ENCODE measurements around the gene THBD. TPM values are rescaled to one million over a fixed set of nuclear protein-coding genes. Genes with fewer than 3 reads are reported as not detected.

The THBD gene
- total RNA-seq, 1 experiment from 2014 or later = 0.26 TPM

DNA sequence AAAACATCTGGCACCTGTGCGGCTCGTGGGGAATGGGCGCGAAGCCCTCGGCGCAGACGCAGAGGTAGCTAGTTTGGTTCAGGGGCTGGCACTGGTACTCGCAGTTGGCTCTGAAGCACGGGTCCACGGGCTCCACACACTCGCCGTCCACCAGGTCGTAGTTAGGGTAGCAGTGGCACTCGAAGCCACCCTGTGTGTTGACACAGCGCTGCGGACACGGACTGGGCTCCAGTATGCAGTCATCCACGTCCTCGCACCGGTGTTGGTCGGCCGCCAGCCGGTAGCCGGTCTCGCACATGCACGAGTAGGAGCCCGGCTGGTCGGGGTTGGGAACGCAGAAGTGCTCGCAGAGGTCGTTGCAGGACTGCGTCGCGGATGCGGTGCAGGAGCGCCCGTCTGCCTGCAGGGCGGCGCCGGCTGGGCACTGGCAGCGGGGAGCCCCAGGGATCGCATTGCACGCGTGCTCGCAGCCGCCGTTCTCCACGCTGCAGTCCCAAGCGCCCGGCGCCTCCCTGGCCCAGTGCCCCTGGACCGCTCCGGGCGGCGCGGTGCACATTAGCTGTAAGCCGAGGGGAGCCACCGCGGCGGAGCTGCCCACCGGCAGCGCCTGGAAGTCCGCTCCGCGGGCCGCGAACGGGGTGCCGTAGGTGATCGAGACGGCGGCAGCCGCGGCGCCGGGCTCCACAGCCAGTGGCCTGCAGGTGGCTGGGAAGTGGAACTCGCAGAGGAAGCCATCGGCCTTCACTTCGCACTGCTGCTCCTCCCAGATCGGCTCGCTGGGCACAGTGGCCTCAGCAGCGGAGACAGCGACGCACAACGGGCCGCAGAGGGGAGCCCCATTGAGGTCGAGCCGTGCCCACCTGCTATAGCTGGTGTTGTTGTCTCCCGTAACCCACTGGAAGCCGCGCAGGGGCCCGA, 930 bp downstream of the THBD start:
- Histone ChIP-seq H3K36me3 (ENCODE audit: control insufficient read depth, insufficient read depth, low read length) (no peaks in the 10 kb centered on the region), H3K27me3 (ENCODE audit: control insufficient read depth, insufficient read depth, low read length) (peaks cover 22% of the 10 kb centered on the region), H3K27ac (ENCODE audit: low read length) (no peak overlapping the region), H3K4me1 (ENCODE audit: control insufficient read depth, insufficient read depth, low read length) (peaks cover 8% of the 10 kb centered on the region), H3K9me3 (ENCODE audit: control insufficient read depth, insufficient read depth, low read depth, low read length) (no peaks in the 10 kb centered on the region), H3K4me3 (ENCODE audit: low read depth in 2 of 2, low read length in 2 of 2) (peak overlapping the region; percentile 28 to 56)
- ChIA-PET POLR2A (no interaction called here), CTCF (no interaction called here)
- ATAC-seq (peak; percentile 82), DNase-seq (ENCODE audit: low read depth, low spot score) (no peak)
- in situ Hi-C loops (cut with HindIII; ENCODE audit: low pct_unique_long_range_greater_than_20kb, low sequenced_read_pairs) = no loop called here
- no TSS peak for BruUV-seq (replicated peaks)
- no peak for TF ChIP-seq TCF7L2 (IDR thresholded peaks at IDR 0.05; ENCODE audit: low read depth, low read length)
- TF ChIP-seq, protein P1, sequence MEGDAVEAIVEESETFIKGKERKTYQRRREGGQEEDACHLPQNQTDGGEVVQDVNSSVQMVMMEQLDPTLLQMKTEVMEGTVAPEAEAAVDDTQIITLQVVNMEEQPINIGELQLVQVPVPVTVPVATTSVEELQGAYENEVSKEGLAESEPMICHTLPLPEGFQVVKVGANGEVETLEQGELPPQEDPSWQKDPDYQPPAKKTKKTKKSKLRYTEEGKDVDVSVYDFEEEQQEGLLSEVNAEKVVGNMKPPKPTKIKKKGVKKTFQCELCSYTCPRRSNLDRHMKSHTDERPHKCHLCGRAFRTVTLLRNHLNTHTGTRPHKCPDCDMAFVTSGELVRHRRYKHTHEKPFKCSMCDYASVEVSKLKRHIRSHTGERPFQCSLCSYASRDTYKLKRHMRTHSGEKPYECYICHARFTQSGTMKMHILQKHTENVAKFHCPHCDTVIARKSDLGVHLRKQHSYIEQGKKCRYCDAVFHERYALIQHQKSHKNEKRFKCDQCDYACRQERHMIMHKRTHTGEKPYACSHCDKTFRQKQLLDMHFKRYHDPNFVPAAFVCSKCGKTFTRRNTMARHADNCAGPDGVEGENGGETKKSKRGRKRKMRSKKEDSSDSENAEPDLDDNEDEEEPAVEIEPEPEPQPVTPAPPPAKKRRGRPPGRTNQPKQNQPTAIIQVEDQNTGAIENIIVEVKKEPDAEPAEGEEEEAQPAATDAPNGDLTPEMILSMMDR (IDR thresholded peaks at IDR 0.05) = peak; percentile 79
- no peak for TF ChIP-seq SIN3A (IDR thresholded peaks at IDR 0.05; ENCODE audit: borderline replicate concordance, insufficient read depth, low read depth, low read length)
- intact Hi-C loops (cut with micrococcal nuclease; ENCODE audit: unreplicated experiment) = no loop called here

DNA sequence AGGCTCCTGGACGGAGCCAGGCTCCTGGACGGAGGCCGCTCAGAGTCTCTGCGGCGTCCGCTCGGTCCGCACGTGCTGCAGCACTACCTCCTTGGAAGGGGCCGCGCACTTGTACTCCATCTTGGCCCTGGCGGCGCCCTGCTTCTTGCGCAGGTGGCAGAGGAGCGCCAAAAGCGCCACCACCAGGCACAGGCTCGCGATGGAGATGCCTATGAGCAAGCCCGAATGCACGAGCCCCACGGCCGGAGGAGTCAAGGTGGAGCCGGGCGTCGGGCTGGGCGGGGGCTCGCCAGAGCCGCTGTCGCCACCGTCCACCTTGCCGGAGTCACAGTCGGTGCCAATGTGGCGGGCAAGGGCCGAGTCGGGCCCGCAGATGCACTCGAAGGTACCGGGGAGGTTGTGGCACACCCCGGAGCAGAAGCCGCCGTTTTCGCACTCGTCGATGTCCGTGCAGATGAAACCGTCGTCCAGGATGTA, 1.7 kb downstream of the THBD start:
- ChIA-PET POLR2A (no interaction called here), CTCF (no interaction called here)
- TF ChIP-seq POLR2AphosphoS5 (IDR thresholded peaks at IDR 0.05; ENCODE audit: low read depth, low read length) (no peak), TCF7L2 (IDR thresholded peaks at IDR 0.05; ENCODE audit: low read depth, low read length) (no peak), SIN3A (IDR thresholded peaks at IDR 0.05; ENCODE audit: borderline replicate concordance, insufficient read depth, low read depth, low read length) (no peak)
- TF ChIP-seq, protein P2, sequence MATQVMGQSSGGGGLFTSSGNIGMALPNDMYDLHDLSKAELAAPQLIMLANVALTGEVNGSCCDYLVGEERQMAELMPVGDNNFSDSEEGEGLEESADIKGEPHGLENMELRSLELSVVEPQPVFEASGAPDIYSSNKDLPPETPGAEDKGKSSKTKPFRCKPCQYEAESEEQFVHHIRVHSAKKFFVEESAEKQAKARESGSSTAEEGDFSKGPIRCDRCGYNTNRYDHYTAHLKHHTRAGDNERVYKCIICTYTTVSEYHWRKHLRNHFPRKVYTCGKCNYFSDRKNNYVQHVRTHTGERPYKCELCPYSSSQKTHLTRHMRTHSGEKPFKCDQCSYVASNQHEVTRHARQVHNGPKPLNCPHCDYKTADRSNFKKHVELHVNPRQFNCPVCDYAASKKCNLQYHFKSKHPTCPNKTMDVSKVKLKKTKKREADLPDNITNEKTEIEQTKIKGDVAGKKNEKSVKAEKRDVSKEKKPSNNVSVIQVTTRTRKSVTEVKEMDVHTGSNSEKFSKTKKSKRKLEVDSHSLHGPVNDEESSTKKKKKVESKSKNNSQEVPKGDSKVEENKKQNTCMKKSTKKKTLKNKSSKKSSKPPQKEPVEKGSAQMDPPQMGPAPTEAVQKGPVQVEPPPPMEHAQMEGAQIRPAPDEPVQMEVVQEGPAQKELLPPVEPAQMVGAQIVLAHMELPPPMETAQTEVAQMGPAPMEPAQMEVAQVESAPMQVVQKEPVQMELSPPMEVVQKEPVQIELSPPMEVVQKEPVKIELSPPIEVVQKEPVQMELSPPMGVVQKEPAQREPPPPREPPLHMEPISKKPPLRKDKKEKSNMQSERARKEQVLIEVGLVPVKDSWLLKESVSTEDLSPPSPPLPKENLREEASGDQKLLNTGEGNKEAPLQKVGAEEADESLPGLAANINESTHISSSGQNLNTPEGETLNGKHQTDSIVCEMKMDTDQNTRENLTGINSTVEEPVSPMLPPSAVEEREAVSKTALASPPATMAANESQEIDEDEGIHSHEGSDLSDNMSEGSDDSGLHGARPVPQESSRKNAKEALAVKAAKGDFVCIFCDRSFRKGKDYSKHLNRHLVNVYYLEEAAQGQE (IDR thresholded peaks at IDR 0.05; ENCODE audit: insufficient read depth in 1 of 2, low read depth in 2 of 2, low read length in 1 of 2) = no peak
- TF ChIP-seq, protein P1 (IDR thresholded peaks at IDR 0.05) = no peak
- Histone ChIP-seq H3K9me3 (ENCODE audit: control insufficient read depth, insufficient read depth, low read depth, low read length) (no peaks in the 10 kb centered on the region), H3K27me3 (ENCODE audit: control insufficient read depth, insufficient read depth, low read length) (peaks cover 22% of the 10 kb centered on the region), H3K4me1 (ENCODE audit: control insufficient read depth, insufficient read depth, low read length) (peaks cover 8% of the 10 kb centered on the region), H3K4me3 (ENCODE audit: low read depth in 2 of 2, low read length in 2 of 2) (peak overlapping the region in 1 of 2 experiments; percentile 56; a peak in 2 of 4 replicates), H3K27ac (ENCODE audit: low read length) (no peak overlapping the region), H3K36me3 (ENCODE audit: control insufficient read depth, insufficient read depth, low read length) (no peaks in the 10 kb centered on the region)
- ATAC-seq = peak; percentile 22; the same call in 1 of the 2 replicates
- in situ Hi-C loops (cut with HindIII; ENCODE audit: low pct_unique_long_range_greater_than_20kb, low sequenced_read_pairs) = no loop called here
- intact Hi-C loops (cut with micrococcal nuclease; ENCODE audit: unreplicated experiment) = no loop called here
- no TSS peak for BruUV-seq (replicated peaks)
- no peak for DNase-seq (ENCODE audit: low read depth, low spot score)
